Spinal cord (tissue), 10 donors: ENCODE measurements around the gene CRACR2B. TPM values are rescaled to one million over a fixed set of nuclear protein-coding genes. Genes with fewer than 3 reads are reported as not detected.
A peak's percentile ranks its signal among the peaks of the same experiment; 100 is the strongest.

Experiments
- DNase-seq, 6 donors: peaks; one replicate each; pipeline versions ENCODE4 v3.0.0 to v3.0.0-alpha.2; 2013 to 2015; ENCODE audit warnings: low spot score in 6 of 6, low read depth in 4 of 6
- H3K27ac ChIP-seq: one replicate; pipeline ENCODE4 v1.5.1; 2013; ENCODE audit warnings: low read depth, low read length, control low read depth
- H3K27me3 ChIP-seq: one replicate; pipeline ENCODE4 v1.6.1; 2013; ENCODE audit warnings: low read length; ENCODE audit not compliant: control insufficient read depth, insufficient read depth
- H3K36me3 ChIP-seq: one replicate; pipeline ENCODE4 v1.6.1; 2013; ENCODE audit warnings: low read length; ENCODE audit not compliant: control insufficient read depth, insufficient read depth
- H3K4me1 ChIP-seq: one replicate; pipeline ENCODE4 v1.6.1; 2013; ENCODE audit warnings: low read length; ENCODE audit not compliant: control insufficient read depth, insufficient read depth
- H3K4me3 ChIP-seq: one replicate; pipeline ENCODE4 v1.5.1; 2013; ENCODE audit warnings: low read depth, low read length, control low read depth
- H3K9me3 ChIP-seq: one replicate; pipeline ENCODE4 v1.6.1; 2013; ENCODE audit warnings: low read length; ENCODE audit not compliant: control insufficient read depth, insufficient read depth
- WGBS: methylation state at CpG from one replicate; pipeline ENCODE4 v1.1.5; 2013; ENCODE audit warnings: missing lambda C conversion rate; ENCODE audit not compliant: insufficient coverage; 5-methylcytosine and 5-hydroxymethylcytosine counted together
- polyA plus RNA-seq, 2 donors: library from polyadenylated mRNA; unstranded; fragments of 120-200 nt; gene quantifications; one replicate each; pipeline ENCODE4 v1.2.1, GENCODE V29; 2013; ENCODE audit not compliant: insufficient read length in 2 of 2
- total RNA-seq, 2 donors: library from RNA; depleted of rRNA in 1 of 2; stranded (reverse); fragments of 120-200 nt in 1 of 2; fragments of >200 nt in 1 of 2; gene quantifications; one replicate each; pipeline versions ENCODE4 v1.2.3 to v1.2.4, GENCODE V29; 2013 to 2014
- donor health status: healthy.

The CRACR2B gene
- total and polyA plus RNA-seq, 4 donors, result 2.4 to 12.1 (median 8.4) TPM

GRCh38 chr11:825366-826226 is 2.1 kb upstream of the CRACR2B start:
- Histone ChIP-seq H3K27ac (no peak overlapping the region), H3K27me3 (peaks cover 56% of the 10 kb centered on the region)
- 85% methylated on average over 10 of the region's 12 CpGs for WGBS

DNA sequence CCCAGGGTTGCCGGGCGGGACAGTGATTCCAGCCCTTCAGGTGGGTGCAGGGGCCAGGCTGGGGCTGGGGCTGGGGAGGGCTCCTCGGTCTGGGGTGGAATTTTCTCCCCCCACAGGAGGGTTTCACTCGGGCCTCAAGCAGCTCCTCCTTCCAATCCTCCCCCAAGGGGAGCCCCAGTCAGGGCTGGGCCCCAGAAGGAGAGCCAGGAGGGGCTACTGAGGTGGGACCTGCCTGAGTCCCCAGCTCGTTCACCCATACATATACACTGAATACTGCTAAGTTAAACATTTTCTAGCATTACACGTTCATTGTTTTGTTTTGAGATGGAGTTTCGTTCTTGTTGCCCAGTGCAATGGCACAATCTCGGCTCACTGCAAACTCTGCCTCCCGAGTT is 1.5 kb upstream of the CRACR2B start:
- peaks cover 62% of the 10 kb centered on the region for H3K27me3 ChIP-seq
- no peak for DNase-seq
- peaks cover 54% of the 10 kb centered on the region for H3K36me3 ChIP-seq
- no peak overlapping the region for H3K27ac ChIP-seq
- peaks cover 68% of the 10 kb centered on the region for H3K4me1 ChIP-seq
- H3K9me3 ChIP-seq, result no peaks in the 10 kb centered on the region
- no peak overlapping the region for H3K4me3 ChIP-seq
- 67% methylated on average over 2 of the region's 9 CpGs for WGBS

More at GRCh38 chr11:825366-826226, 2.1 kb upstream of the CRACR2B start:
- Histone ChIP-seq H3K4me3 (no peak overlapping the region), H3K36me3 (peaks cover 60% of the 10 kb centered on the region), H3K4me1 (peaks cover 68% of the 10 kb centered on the region), H3K9me3 (no peaks in the 10 kb centered on the region)
- DNase-seq, result no peak

DNA sequence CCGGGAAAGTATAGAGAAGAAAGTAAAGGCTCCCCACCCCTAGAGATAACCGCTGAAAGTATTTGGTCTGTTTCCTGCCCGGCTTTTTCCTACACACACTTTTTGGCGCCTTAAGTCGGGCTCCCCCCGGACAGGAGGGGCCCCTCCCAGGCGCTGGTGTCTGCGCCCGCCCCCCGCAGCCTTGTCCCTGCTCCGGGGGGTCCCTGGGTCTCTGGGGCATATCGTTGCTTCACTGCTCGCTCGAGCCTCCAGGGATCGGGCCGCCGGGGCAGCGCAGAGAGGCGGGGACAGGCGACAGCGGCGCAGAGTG is 928 bp upstream of the CRACR2B start:
- WGBS, result 2% methylated on average over 20 of the region's 22 CpGs

DNA sequence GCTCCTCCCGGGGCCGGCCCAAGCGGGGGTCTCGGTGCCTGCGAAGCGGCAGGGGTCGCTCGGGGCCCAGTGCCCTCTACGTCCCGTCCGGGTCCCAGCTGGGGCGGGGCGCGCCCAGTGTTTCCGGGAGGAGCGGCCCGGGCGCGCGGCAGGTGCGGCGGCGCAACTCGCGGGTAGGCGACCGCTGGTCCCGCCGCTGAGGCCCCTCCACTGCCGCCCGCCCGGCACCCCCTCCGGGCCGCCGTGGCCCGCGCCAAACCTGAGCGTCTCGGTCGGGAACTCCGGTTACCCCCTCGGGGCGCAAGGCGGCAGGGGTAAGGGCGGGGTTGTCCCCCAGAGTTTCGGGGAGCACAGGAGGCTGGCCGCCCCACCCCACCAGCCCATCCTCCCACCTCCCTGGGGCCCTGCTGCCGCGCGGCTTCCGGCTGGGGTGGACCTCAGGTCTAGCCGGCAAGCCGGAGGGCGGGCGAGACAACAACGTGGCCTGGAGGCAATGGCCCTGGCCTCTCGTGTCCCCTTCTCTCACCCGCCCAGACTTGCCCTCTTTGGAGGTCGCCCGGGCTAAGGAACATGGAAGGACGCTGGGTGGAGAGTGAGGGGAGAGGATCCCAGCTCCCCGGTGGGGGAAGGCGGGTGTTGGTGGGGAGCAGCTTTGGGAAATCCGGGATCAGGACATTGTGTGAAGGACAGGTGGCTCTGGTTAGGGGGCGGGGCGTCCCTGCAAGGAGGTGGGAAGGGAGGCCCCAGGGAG is 398 bp upstream of the CRACR2B start:
- Histone ChIP-seq H3K9me3 (no peaks in the 10 kb centered on the region), H3K36me3 (peaks cover 46% of the 10 kb centered on the region), H3K4me3 (no peak overlapping the region), H3K4me1 (peaks cover 68% of the 10 kb centered on the region), H3K27ac (no peak overlapping the region), H3K27me3 (peaks cover 73% of the 10 kb centered on the region)
- WGBS, result 7% methylated on average over 66 of the region's 66 CpGs
- DNase-seq, result no peak

More for the DNA sequence above, 928 bp upstream of the CRACR2B start:
- Histone ChIP-seq H3K9me3 (no peaks in the 10 kb centered on the region), H3K36me3 (peaks cover 49% of the 10 kb centered on the region), H3K4me3 (no peak overlapping the region), H3K4me1 (peaks cover 68% of the 10 kb centered on the region), H3K27me3 (peaks cover 68% of the 10 kb centered on the region), H3K27ac (no peak overlapping the region)
- DNase-seq, result no peak

DNA sequence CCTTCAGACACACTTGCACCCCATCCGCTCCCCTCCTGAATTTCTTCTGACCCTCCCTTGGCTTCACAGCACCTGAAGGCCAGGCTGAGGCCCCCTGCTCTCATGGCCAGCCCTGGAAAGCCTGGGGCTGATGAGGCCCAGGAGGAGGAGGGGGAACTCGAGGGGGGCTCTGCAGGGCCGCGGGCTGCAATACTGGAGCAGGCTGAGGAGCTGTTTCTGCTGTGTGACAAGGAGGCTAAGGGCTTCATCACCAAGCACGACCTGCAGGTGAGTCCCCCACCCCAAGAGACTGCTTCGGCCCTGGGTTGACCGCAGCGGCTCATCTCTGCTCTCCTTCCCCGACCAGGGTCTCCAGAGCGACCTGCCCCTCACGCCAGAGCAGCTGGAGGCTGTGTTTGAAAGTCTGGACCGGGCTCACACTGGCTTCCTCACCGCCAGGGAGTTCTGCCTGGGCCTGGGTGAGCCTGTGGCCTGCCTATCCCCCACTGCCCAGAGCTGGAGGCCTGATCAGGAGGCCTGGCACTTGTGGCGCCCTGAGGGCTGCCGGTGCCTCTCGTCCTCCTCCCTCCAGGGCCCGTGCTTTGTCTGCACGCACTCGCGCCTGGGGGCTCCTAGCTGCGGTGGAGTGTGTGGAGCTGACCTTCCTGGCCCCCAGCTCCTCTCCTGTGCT is 922 bp downstream of the CRACR2B start:
- peaks cover 35% of the 10 kb centered on the region for H3K36me3 ChIP-seq
- H3K27me3 ChIP-seq, result peaks cover 75% of the 10 kb centered on the region
- H3K4me1 ChIP-seq, result peaks cover 74% of the 10 kb centered on the region
- WGBS, result 38% methylated on average over 16 of the region's 21 CpGs
- no peaks in the 10 kb centered on the region for H3K9me3 ChIP-seq
- H3K27ac ChIP-seq, result peak overlapping the region; percentile 25
- DNase-seq, result no peak
- no peak overlapping the region for H3K4me3 ChIP-seq

DNA sequence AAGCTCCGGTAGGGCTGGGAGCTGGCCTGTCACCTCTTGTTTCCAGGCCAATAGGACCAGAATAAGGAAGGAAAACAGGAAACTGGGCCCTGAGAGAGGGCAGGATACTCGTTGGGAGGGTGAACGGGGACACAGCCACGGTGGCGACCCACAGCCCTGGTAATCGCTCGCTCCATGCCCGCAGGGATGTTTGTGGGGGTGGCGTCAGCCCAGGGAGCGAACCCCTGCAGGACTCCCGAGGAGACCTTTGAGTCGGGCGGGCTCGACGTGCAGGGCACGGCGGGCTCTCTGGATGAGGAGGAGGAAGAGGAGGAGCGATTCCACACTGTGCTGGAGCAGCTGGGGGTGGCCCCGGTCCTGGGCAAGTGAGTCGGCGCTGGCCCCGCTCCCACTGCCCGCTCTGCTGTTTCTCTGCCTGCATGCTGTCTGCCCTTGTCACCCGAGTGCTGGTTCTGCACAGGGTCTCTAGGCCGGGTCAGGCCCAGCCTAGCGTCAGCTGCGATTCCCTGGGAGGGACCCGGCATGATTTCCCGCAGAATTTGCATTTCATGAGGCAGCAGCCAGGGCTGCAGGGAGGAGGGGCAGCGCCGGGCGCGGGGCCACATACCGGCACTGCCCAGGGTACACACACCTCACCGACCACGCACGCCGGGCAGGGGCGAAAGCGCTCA is 1.6 kb downstream of the CRACR2B start:
- Histone ChIP-seq H3K27ac (peak overlapping the region; percentile 25), H3K4me3 (peak overlapping the region; percentile 12), H3K9me3 (no peaks in the 10 kb centered on the region), H3K36me3 (peaks cover 29% of the 10 kb centered on the region), H3K4me1 (peaks cover 81% of the 10 kb centered on the region), H3K27me3 (peaks cover 75% of the 10 kb centered on the region)
- DNase-seq, result no peak
- 17% methylated on average over 40 of the region's 40 CpGs for WGBS

DNA sequence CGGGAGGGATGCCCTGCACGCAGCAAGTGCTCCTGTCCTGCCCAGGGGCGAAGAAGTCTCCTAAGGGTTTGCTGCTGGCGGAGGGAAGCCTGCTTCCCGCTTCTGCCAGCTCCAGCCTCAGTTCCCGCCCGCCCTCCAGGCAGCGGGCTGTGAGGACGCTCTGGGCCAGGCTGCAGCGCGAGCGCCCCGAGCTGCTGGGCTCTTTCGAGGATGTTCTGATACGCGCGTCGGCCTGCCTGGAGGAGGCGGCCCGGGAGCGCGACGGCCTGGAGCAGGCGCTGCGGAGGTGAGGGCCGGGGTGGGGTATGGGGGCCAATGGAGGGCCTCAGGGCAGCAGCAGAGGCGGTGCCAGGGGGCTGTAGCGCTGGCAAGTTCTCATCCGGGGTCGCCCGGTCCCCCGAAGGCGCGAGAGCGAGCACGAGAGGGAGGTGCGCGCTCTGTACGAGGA is 2.2 kb downstream of the CRACR2B start:
- Histone ChIP-seq H3K36me3 (peaks cover 29% of the 10 kb centered on the region), H3K27ac (no peak overlapping the region), H3K4me3 (peak overlapping the region; percentile 12), H3K9me3 (no peaks in the 10 kb centered on the region), H3K27me3 (peaks cover 72% of the 10 kb centered on the region), H3K4me1 (peaks cover 82% of the 10 kb centered on the region)
- WGBS, result 2% methylated on average over 39 of the region's 39 CpGs
- DNase-seq, result no peak

DNA sequence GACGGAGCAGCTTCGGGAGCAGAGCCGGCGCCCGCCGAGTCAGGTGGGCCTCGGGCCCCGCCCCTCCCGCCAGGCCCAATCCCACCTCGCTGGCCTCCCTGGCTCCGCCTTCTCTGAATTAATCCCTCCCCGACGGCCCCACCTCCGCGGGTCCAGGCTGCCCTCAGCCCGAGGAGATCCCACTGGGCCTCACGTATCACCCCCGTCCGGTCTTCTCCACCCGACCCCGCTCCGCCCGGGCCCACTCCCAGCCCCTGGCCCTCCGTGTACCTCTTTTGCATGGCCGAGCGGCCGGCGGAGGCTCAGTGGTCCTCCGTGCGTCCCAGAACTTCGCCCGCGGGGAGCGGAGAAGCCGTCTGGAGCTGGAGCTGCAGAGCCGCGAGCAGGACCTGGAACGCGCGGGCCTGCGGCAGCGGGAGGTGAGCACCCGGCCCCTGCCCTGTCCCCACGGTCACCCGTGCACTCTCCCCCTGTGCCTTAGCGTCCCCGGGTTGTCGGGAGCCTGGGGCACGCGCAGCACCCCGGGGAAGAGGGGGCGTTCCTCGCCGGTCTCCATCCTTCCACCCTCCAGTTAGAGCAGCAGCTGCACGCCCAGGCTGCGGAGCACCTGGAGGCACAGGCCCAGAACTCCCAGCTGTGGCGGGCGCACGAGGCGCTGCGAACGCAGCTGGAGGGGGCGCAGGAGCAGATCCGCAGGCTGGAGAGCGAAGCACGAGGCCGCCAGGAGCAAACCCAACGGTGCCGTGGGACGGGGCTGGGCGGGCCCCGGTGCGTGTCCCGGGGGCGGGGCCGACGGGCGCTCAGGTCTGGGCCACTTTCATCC is 2.8 kb downstream of the CRACR2B start:
- DNase-seq, result peak in 2 of 6 donors; percentile 82 to 84
- H3K27ac ChIP-seq, result no peak overlapping the region

More for the DNA sequence above, 2.8 kb downstream of the CRACR2B start:
- WGBS, result 2% methylated on average over 75 of the region's 78 CpGs
- Histone ChIP-seq H3K9me3 (no peaks in the 10 kb centered on the region), H3K4me3 (peak overlapping the region; percentile 31), H3K36me3 (peaks cover 26% of the 10 kb centered on the region), H3K27me3 (peaks cover 66% of the 10 kb centered on the region), H3K4me1 (peaks cover 86% of the 10 kb centered on the region)
